ENCODE data around the gene RAB25.

DNA sequence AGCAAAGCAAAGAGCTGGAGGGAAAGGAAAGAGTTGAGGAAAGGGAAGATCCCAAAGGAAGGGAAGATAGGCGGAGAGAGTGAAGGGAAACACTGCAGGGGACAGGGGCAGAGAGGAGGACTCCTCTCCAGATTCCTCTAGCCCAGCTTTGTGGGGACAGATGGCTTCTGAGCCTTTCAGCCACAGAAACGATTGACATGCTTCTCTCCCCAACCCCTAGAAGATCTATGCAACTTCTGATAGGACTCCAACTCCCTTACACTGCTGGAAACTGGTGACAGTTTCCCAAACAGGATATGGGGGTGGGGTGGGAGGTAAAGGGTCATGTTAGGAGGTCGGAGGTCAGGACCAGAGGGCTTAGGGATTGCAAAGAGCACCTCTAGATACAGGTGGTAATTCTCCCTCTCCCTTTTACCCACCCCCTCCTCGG, 14.8 kb downstream of the RAB25 start:
- TF ChIP-seq, protein P1, sequence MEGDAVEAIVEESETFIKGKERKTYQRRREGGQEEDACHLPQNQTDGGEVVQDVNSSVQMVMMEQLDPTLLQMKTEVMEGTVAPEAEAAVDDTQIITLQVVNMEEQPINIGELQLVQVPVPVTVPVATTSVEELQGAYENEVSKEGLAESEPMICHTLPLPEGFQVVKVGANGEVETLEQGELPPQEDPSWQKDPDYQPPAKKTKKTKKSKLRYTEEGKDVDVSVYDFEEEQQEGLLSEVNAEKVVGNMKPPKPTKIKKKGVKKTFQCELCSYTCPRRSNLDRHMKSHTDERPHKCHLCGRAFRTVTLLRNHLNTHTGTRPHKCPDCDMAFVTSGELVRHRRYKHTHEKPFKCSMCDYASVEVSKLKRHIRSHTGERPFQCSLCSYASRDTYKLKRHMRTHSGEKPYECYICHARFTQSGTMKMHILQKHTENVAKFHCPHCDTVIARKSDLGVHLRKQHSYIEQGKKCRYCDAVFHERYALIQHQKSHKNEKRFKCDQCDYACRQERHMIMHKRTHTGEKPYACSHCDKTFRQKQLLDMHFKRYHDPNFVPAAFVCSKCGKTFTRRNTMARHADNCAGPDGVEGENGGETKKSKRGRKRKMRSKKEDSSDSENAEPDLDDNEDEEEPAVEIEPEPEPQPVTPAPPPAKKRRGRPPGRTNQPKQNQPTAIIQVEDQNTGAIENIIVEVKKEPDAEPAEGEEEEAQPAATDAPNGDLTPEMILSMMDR (conservative IDR thresholded peaks at IDR 0.05) = no peak
- TF ChIP-seq ZFX (IDR thresholded peaks at IDR 0.05) = no peak

Data from C4-2B (cell line).